ENCODE results near the gene FOXA3.

DNA sequence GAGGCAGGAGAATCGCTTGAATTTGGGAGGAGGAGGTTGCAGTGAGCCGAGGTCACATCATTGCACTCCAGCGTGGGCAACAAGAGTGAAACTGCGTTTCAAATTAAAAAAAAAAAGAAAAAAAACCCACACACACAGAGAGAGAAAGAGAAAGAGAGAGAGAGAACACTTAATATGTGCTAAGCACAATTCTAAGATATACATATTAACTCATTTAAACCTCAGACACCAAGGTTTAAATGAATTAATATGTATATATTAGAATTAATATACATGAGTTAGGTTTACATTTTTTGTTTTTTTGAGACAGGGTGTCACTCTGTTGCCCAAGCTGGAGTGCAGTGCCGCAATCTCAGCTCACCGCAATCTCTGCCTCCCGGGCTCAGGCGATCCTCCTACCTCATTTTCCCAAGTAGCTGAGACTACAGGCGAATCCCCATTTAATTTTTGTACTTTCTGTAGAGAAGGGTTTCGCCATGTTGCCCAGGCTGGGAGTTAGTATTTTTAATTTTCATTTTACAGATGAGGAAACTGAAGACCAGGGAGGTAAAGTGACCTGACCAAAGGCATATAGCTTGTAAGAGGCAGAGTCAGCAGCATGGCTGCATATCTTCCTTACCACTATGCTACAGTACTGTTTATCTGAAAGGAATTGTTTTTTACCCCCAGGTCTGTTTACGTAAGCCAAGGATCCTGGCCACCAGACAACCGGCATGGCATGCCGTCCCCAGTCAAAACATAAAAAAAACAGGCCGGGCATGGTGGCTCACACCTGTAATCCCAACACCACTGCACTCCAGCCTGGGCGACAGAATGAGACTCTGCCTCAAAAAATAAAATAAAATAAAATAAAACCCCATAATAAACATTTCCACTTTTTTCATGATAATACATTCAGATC is 3.5 kb upstream of the FOXA3 start:
- TF ChIP-seq, protein P1, sequence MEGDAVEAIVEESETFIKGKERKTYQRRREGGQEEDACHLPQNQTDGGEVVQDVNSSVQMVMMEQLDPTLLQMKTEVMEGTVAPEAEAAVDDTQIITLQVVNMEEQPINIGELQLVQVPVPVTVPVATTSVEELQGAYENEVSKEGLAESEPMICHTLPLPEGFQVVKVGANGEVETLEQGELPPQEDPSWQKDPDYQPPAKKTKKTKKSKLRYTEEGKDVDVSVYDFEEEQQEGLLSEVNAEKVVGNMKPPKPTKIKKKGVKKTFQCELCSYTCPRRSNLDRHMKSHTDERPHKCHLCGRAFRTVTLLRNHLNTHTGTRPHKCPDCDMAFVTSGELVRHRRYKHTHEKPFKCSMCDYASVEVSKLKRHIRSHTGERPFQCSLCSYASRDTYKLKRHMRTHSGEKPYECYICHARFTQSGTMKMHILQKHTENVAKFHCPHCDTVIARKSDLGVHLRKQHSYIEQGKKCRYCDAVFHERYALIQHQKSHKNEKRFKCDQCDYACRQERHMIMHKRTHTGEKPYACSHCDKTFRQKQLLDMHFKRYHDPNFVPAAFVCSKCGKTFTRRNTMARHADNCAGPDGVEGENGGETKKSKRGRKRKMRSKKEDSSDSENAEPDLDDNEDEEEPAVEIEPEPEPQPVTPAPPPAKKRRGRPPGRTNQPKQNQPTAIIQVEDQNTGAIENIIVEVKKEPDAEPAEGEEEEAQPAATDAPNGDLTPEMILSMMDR (conservative IDR thresholded peaks at IDR 0.05; ENCODE audit: low read length): no peak
- TF ChIP-seq EZH2phosphoT487 (IDR thresholded peaks at IDR 0.05; ENCODE audit: borderline replicate concordance, low read depth, low read length): no peak

Measured in OCI-LY7 (cell line).